GM12878 (cell line): ENCODE results near the gene KRTAP4-16. TPM values are rescaled to one million over a fixed set of nuclear protein-coding genes. Genes with fewer than 3 reads are reported as not detected.
"Not testable (repeated sequence)": the region's sequence is repeated elsewhere in the genome, so short reads cannot be mapped to it uniquely, and the experiment has no call there.

ENCODE experiments used
- ATAC-seq: fragments of 200-7000 bp; cut with Tn5 transposase; 3 replicates; pipeline ENCODE4 v1.9.1; 2020; ENCODE audit warnings: mild to moderate bottlenecking, moderate library complexity
- BruUV-seq: library from RNA; stranded (reverse); fragments of 400-500 nt; replicated peaks from 2 replicates; lab custom pipeline; 2021; lab: Mats Ljungman, UMichigan
- CTCF ChIA-PET: fragments of 300-600 bp; sonication (Branson Sonifier 250); formaldehyde crosslinking; extraction: SDS; loops from one replicate; lab custom pipeline; 2021; ENCODE audit warnings: inconsistent platforms; lab: Yijun Ruan, JAX
- POLR2A ChIA-PET: fragments of 350-600 bp; formaldehyde crosslinking; extraction: SDS; loops from one replicate; lab custom pipeline; 2021; ENCODE audit warnings: inconsistent platforms; lab: Charles Lee
- RAD21 ChIA-PET: fragments of 300-600 bp; sonication (Branson Sonifier 250); formaldehyde crosslinking; loops from one replicate; lab custom pipeline; 2023; ENCODE audit warnings: antibody characterized with exemption; ENCODE audit not compliant: unreplicated experiment; lab: Charles Lee
- SMC1A ChIA-PET: fragments of 300-600 bp; sonication (Branson Sonifier 250); formaldehyde crosslinking; loops from one replicate; lab custom pipeline; 2023; ENCODE audit not compliant: unreplicated experiment, uncharacterized antibody; lab: Charles Lee
- DNase-seq: peaks from one replicate; pipeline ENCODE4 v3.0.0-alpha.2; 2011; ENCODE audit warnings: low read depth, low spot score
- FAIRE-seq: peaks from 3 replicates; lab custom pipeline; 2011; peaks lifted over from hg19 to GRCh38; lab: Jason Lieb, UNC
- H2AFZ ChIP-seq: 2 replicates; pipeline ENCODE4 v1.6.0; 2011; ENCODE audit warnings: low read depth, low read length, control low read depth; ENCODE audit not compliant: control insufficient read depth
- H3K27ac ChIP-seq: 2 replicates; pipeline ENCODE4 v1.5.1; 2011; ENCODE audit warnings: control low read depth; ENCODE audit not compliant: control insufficient read depth, insufficient read depth
- H3K27me3 ChIP-seq, 2 experiments: replicated peaks in 1 of 2; 2 replicates each; pipeline versions ENCODE4 v1.6.0 to v1.6.1; 2011; ENCODE audit warnings: low read length in 1 of 2; ENCODE audit not compliant: control insufficient read depth in 2 of 2, insufficient read depth in 2 of 2
- H3K36me3 ChIP-seq, 2 experiments: 2 replicates each; pipeline ENCODE4 v1.5.1; 2011; ENCODE audit warnings: low read length in 1 of 2; ENCODE audit not compliant: control insufficient read depth in 2 of 2, insufficient read depth in 2 of 2
- H3K4me1 ChIP-seq: 2 replicates; pipeline ENCODE4 v1.6.1; 2011; ENCODE audit warnings: mild to moderate bottlenecking, low read length, moderate library complexity, mixed read lengths; ENCODE audit not compliant: control insufficient read depth, insufficient read depth
- H3K4me2 ChIP-seq: 2 replicates; pipeline ENCODE4 v1.6.0; 2011; ENCODE audit warnings: control low read depth; ENCODE audit not compliant: control insufficient read depth, insufficient read depth
- H3K4me3 ChIP-seq: fragments of 200-600 bp; sonication (generic); 2 replicates; pipeline ENCODE4 v1.5.1; 2016
- H3K79me2 ChIP-seq: 2 replicates; pipeline ENCODE4 v1.6.0; 2011; ENCODE audit warnings: low read length; ENCODE audit not compliant: control insufficient read depth, insufficient read depth
- H3K9ac ChIP-seq: 2 replicates; pipeline ENCODE4 v1.8.0; 2011; ENCODE audit warnings: low read length, control low read depth, mixed read lengths; ENCODE audit not compliant: control insufficient read depth, insufficient read depth
- H3K9me3 ChIP-seq: replicated peaks from 3 replicates; pipeline ENCODE4 v1.5.1; 2011; ENCODE audit warnings: mild to moderate bottlenecking, low read length; ENCODE audit not compliant: control insufficient read depth, insufficient read depth
- H4K20me1 ChIP-seq: 2 replicates; pipeline ENCODE4 v1.6.0; 2011; ENCODE audit not compliant: control insufficient read depth, insufficient read depth
- FOXM1 ChIP-seq: IDR thresholded peaks from 2 replicates; pipeline ENCODE4 v1.6.1; 2012; ENCODE audit warnings: low read depth, mild to moderate bottlenecking, inconsistent platforms, low read length, moderate library complexity
- HCFC1 ChIP-seq: fragments of 150-350 bp; IDR thresholded peaks from 2 replicates; pipeline ENCODE4 v1.6.1; 2014; ENCODE audit warnings: low read length
- MTA2 ChIP-seq: fragments of 450-650 bp; IDR thresholded peaks from 2 replicates; pipeline ENCODE4 v1.6.1; 2016; ENCODE audit warnings: low read depth, mild to moderate bottlenecking, moderate library complexity
- WGBS: methylation state at CpG from one replicate; pipeline ENCODE4 v1.1.6; 2016; ENCODE audit warnings: low lambda C conversion rate; ENCODE audit not compliant: insufficient replicate concordance, insufficient coverage; ENCODE audit errors: missing lambda C conversion rate; 5-methylcytosine and 5-hydroxymethylcytosine counted together
- in situ Hi-C: fragments of 300-500 bp; cut with MboI; formaldehyde crosslinking; loops from 9 replicates; pipeline ENCODE4 v1.14.3; 2018; ENCODE audit warnings: mixed read lengths
- intact Hi-C: fragments of 100-400 bp; cut with micrococcal nuclease; formaldehyde crosslinking; loops from one replicate; pipeline ENCODE4 v1.14.2; 2022; ENCODE audit not compliant: unreplicated experiment
- polyA plus RNA-seq, 11 experiments: library from polyadenylated mRNA; depleted of rRNA in 4 of 11; unstranded in 6 of 11; stranded (reverse) in 5 of 11; fragments of >200 nt; fragmentation: Nextera tagmentation in 4 of 11; fragmentation: Illumina TruSeq in 1 of 11; extraction: Ambion mirVana in 4 of 11; extraction: Trizol in 1 of 11; gene quantifications; 1 replicate in 1 of 11; 2 replicates in 10 of 11; pipeline versions ENCODE4 v1.2.1 to v1.2.3, GENCODE V29; 2011 to 2016; ENCODE audit warnings: inconsistent platforms in 2 of 11, missing spikeins in 2 of 11, low read depth in 1 of 11
- total RNA-seq, 4 experiments: library from RNA; depleted of rRNA in 3 of 4; stranded (reverse); fragments of >200 nt in 3 of 4; fragmentation: Illumina TruSeq in 1 of 4; extraction: Trizol in 1 of 4; gene quantifications; 2 replicates each; pipeline versions ENCODE4 v1.2.1 to v1.2.3, GENCODE V29; 2013 to 2021
- TF ChIP-seq, protein P1 (sequence below): IDR thresholded peaks from 2 replicates; pipeline ENCODE4 v1.6.1; 2012; ENCODE audit warnings: mild to moderate bottlenecking, low read depth, low read length
- TF ChIP-seq, protein P2 (sequence below): fragments of 450-650 bp; IDR thresholded peaks from 2 replicates; pipeline ENCODE4 v1.6.1; 2017; ENCODE audit warnings: mild to moderate bottlenecking, low read depth, inconsistent platforms; ENCODE audit not compliant: poor library complexity, severe bottlenecking

The KRTAP4-16 gene
- total and polyA plus RNA-seq, 10 of the 15 experiments (the other 5 are each of a cell fraction or from before 2014, with no cell fraction given) = not detected

DNA sequence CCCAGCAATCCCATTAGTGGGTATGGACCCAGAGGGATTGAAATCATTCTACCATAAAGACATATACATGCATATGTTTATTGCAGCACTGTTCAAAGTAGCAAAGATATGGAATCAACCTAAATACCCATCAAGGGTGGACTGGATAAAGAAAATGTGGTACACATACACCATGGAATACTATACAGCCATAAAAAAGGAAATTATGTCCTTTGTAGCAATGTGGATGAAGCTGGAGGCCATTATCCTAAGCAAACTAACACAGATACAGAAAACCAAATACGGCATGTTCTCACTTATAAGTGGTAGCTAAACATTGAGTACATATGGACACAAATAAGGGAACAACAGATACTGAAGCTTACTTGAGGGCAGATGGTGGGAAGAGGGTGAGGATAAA is 44.5 kb downstream of the KRTAP4-16 start:
- no peak for TF ChIP-seq MTA2
- TF ChIP-seq, protein P1, sequence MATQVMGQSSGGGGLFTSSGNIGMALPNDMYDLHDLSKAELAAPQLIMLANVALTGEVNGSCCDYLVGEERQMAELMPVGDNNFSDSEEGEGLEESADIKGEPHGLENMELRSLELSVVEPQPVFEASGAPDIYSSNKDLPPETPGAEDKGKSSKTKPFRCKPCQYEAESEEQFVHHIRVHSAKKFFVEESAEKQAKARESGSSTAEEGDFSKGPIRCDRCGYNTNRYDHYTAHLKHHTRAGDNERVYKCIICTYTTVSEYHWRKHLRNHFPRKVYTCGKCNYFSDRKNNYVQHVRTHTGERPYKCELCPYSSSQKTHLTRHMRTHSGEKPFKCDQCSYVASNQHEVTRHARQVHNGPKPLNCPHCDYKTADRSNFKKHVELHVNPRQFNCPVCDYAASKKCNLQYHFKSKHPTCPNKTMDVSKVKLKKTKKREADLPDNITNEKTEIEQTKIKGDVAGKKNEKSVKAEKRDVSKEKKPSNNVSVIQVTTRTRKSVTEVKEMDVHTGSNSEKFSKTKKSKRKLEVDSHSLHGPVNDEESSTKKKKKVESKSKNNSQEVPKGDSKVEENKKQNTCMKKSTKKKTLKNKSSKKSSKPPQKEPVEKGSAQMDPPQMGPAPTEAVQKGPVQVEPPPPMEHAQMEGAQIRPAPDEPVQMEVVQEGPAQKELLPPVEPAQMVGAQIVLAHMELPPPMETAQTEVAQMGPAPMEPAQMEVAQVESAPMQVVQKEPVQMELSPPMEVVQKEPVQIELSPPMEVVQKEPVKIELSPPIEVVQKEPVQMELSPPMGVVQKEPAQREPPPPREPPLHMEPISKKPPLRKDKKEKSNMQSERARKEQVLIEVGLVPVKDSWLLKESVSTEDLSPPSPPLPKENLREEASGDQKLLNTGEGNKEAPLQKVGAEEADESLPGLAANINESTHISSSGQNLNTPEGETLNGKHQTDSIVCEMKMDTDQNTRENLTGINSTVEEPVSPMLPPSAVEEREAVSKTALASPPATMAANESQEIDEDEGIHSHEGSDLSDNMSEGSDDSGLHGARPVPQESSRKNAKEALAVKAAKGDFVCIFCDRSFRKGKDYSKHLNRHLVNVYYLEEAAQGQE = no peak
- TF ChIP-seq, protein P2, sequence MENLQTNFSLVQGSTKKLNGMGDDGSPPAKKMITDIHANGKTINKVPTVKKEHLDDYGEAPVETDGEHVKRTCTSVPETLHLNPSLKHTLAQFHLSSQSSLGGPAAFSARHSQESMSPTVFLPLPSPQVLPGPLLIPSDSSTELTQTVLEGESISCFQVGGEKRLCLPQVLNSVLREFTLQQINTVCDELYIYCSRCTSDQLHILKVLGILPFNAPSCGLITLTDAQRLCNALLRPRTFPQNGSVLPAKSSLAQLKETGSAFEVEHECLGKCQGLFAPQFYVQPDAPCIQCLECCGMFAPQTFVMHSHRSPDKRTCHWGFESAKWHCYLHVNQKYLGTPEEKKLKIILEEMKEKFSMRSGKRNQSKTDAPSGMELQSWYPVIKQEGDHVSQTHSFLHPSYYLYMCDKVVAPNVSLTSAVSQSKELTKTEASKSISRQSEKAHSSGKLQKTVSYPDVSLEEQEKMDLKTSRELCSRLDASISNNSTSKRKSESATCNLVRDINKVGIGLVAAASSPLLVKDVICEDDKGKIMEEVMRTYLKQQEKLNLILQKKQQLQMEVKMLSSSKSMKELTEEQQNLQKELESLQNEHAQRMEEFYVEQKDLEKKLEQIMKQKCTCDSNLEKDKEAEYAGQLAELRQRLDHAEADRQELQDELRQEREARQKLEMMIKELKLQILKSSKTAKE = no peak
- no peak for TF ChIP-seq HCFC1
- TF ChIP-seq FOXM1 = no peak
- Histone ChIP-seq H3K9ac (no peak overlapping the region), H3K9me3 (no peaks in the 10 kb centered on the region), H3K27ac (no peak overlapping the region), H2AFZ (no peak overlapping the region), H3K79me2 (no peaks in the 10 kb centered on the region), H3K36me3 (no peaks in the 10 kb centered on the region), H4K20me1 (no peaks in the 10 kb centered on the region), H3K4me2 (no peak overlapping the region), H3K4me3 (no peak overlapping the region), H3K4me1 (no peaks in the 10 kb centered on the region), H3K27me3 (no peaks in the 10 kb centered on the region)
- FAIRE-seq (no peak), ATAC-seq (no peak), DNase-seq (no peak)
- ChIA-PET CTCF (no interaction called here), SMC1A (no interaction called here), RAD21 (no interaction called here), POLR2A (no interaction called here)
- intact Hi-C loops = no loop called here
- 43% methylated on average over 1 of the region's 1 CpG for WGBS
- BruUV-seq = no TSS peak
- in situ Hi-C loops = no loop called here

- SMC1A ChIA-PET, BruUV-seq, H3K9me3 ChIP-seq, H3K4me3 ChIP-seq, H4K20me1 ChIP-seq, DNase-seq, H3K4me2 ChIP-seq, FAIRE-seq, H3K9ac ChIP-seq, H2AFZ ChIP-seq, H3K4me1 ChIP-seq, CTCF ChIA-PET, H3K36me3 ChIP-seq, H3K27ac ChIP-seq, in situ Hi-C loops, RAD21 ChIA-PET, H3K27me3 ChIP-seq, POLR2A ChIA-PET, H3K79me2 ChIP-seq, ATAC-seq, intact Hi-C loops: not testable (repeated sequence)
- WGBS = 0% methylated on average over 1 of the region's 6 CpGs
Observed at GRCh38 chr17:41055130-41055529, 46.9 kb downstream of the KRTAP4-16 start, which contains the start of gene KRTAP2-2. TSS of gene KRTAP2-2 (minus strand) at chr17:41055230. CDS start at chr17:41055211, 19 bp downstream.

DNA sequence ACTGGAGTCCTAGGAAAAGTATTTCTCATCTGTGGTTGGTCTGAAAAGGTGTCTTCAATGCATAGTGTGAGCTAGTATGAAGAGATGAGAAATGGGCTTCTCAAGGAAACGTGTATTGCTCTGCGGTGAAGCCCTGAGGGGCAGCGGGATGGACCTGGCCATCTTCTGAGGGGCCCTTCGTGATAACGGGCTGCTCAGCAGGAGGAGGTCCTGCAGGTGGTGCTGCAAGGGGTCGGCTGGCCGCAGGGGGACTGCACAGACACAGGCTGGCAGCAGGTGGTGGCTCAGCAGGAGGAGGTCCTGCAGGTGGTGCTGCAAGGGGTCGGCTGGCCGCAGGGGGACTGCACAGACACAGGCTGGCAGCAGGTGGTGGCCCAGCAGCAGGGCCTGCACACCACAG is 47.5 kb downstream of the KRTAP4-16 start:
- POLR2A ChIA-PET, H3K4me3 ChIP-seq, in situ Hi-C loops, BruUV-seq, FAIRE-seq, CTCF ChIA-PET, H3K9me3 ChIP-seq, H3K79me2 ChIP-seq, H2AFZ ChIP-seq, RAD21 ChIA-PET, SMC1A ChIA-PET, H3K4me1 ChIP-seq, H3K4me2 ChIP-seq, H3K27ac ChIP-seq, ATAC-seq, intact Hi-C loops, H3K9ac ChIP-seq, DNase-seq, H3K36me3 ChIP-seq, H4K20me1 ChIP-seq, H3K27me3 ChIP-seq: not testable (repeated sequence)
- 32% methylated on average over 9 of the region's 9 CpGs for WGBS
